ENCODE measurements around the gene FHL1. TPM values are rescaled to one million over a fixed set of nuclear protein-coding genes. Genes with fewer than 3 reads are reported as not detected.

Gene FHL1
- total and polyA plus RNA-seq, 12 donors = 367 to 3,919 (median 2,586) TPM

DNA sequence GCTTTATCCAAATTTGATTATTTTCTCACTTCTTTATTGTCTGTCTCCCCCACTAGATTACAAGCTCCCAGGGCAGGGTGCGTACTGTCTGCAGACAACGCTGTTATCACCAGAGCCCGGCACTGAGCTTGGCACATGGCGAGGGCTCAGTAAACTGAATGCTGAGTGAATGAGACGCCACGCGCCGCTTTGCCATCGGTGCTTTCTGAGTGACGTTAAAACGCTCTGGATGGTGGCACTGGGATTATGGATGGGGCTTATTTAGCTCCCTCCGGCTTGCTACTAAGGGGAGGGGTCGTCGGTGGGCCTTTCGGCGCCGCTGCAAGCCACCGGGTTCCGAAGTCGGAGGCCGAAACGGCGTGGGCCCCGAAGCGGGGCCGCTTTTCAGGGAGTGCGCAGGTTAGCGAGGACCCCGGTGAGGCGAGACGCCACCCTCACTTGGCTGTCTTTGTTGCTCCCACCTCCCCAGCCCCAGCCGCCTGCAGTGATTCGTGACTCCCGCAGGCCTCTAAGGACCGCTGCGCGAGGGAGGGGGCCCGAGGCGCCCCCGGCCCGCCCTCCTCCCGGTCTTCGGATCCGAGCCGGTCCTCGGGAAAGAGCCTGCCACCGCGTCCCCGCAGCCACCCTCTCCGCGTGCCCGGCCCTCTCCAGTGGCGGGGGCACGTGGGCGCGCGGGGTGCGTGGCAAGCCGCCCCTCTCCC lies 569 bp upstream of the FHL1 start:
- peaks cover 0 to 36% (median 0%) of the 10 kb centered on the region in 7 donors for H3K27me3 ChIP-seq
- H3K36me3 ChIP-seq = no peaks in the 10 kb centered on the region
- ATAC-seq (peak in 7 of 8 donors; percentile 27 to 48 (median 41)), DNase-seq (peak; percentile 12 to 26)
- TF ChIP-seq, protein P1, sequence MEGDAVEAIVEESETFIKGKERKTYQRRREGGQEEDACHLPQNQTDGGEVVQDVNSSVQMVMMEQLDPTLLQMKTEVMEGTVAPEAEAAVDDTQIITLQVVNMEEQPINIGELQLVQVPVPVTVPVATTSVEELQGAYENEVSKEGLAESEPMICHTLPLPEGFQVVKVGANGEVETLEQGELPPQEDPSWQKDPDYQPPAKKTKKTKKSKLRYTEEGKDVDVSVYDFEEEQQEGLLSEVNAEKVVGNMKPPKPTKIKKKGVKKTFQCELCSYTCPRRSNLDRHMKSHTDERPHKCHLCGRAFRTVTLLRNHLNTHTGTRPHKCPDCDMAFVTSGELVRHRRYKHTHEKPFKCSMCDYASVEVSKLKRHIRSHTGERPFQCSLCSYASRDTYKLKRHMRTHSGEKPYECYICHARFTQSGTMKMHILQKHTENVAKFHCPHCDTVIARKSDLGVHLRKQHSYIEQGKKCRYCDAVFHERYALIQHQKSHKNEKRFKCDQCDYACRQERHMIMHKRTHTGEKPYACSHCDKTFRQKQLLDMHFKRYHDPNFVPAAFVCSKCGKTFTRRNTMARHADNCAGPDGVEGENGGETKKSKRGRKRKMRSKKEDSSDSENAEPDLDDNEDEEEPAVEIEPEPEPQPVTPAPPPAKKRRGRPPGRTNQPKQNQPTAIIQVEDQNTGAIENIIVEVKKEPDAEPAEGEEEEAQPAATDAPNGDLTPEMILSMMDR (IDR thresholded peaks at IDR 0.05) = no peak
- H3K4me3 ChIP-seq = peak overlapping the region in 9 of 10 donors; percentile 60 to 84 (median 69)
- intact Hi-C loops (cut with DNase I) = loop anchor here in 3 of 10 donors (5.0 kb wide), 2 partner anchors 109 to 114 kb away; no protein-coding TSS in a partner anchor
- 0 to 1% methylated on average over 28 to 56 of the region's 59 CpGs for WGBS, 2 donors
- peaks cover 0 to 9% (median 0%) of the 10 kb centered on the region in 9 donors for H3K4me1 ChIP-seq
- H3K9me3 ChIP-seq = no peaks in the 10 kb centered on the region
- peak overlapping the region; percentile 69 to 96 (median 86) for H3K27ac ChIP-seq

DNA sequence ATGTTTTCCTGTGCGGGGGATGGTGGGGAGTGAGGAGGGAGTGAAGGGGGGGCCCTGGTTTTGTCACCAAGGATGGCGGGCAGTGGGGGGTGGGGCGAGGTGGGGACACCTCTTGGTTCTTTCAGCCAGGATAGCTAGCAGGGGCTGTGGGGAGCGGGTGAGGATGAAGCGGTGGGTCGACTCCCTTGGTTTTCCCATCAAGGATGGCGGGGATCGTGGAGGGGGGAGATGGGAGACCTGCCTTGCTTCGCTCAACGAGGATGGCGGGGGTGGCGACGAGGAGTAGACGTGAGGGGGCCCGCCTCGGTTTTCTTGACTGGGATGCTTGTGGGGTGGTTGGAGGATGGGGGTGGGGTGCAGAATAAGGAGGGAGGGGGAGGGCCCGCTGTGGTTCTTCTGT lies 643 bp downstream of the FHL1 start:
- intact Hi-C loops (cut with DNase I) = loop anchor here in 3 of 10 donors (5.0 kb wide), 2 partner anchors 111 to 116 kb away; no protein-coding TSS in a partner anchor
- Histone ChIP-seq H3K9me3 (no peaks in the 10 kb centered on the region), H3K36me3 (no peaks in the 10 kb centered on the region), H3K27ac (peak overlapping the region; percentile 84 to 96 (median 91)), H3K4me1 (peaks cover 0 to 9% (median 4%) of the 10 kb centered on the region in 9 donors), H3K27me3 (peaks cover 0 to 36% (median 0%) of the 10 kb centered on the region in 7 donors), H3K4me3 (peak overlapping the region; percentile 44 to 84 (median 67))
- 1 to 3% methylated on average over 4 to 17 of the region's 17 CpGs for WGBS, 2 donors
- DNase-seq (peak; percentile 11 to 17), ATAC-seq (peak in 7 of 8 donors; percentile 3 to 44 (median 29))
- TF ChIP-seq, protein P1 (IDR thresholded peaks at IDR 0.05) = no peak

DNA sequence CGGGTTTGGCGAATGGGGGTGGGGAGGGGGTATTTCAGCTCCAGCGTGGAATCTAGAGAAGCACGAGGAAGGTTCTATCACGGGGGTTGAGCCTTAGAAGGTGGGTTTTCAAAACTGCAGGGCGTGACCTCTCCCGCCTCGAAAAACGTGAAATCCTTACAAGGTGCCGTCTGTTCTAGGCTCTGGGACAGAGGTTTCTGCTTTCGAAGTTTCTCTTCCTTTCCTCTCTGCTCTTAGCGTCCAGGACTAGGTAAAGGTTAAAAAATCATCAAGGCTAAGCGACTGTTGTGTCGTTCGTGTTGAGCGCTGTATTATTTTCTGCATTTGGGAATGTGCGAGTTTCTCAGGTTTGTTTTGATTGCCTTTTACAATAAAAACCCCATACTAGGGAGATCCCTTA lies 1.1 kb downstream of the FHL1 start:
- H3K4me3 ChIP-seq = peak overlapping the region; percentile 44 to 84 (median 67)
- no peaks in the 10 kb centered on the region for H3K9me3 ChIP-seq
- 5 to 6% methylated on average over 17 of the region's 17 CpGs for WGBS, 2 donors
- H3K27ac ChIP-seq = peak overlapping the region; percentile 32 to 96 (median 91)
- DNase-seq = no peak
- intact Hi-C loops (cut with DNase I) = loop anchor here in 3 of 10 donors (5.0 kb wide), 2 partner anchors 111 to 116 kb away; no protein-coding TSS in a partner anchor
- H3K36me3 ChIP-seq = no peaks in the 10 kb centered on the region
- peaks cover 0 to 11% (median 8%) of the 10 kb centered on the region in 9 donors for H3K4me1 ChIP-seq
- TF ChIP-seq, protein P1 (IDR thresholded peaks at IDR 0.05) = no peak
- peak in 3 of 8 donors; percentile 4 to 6 (median 4) for ATAC-seq
- H3K27me3 ChIP-seq = peaks cover 0 to 36% (median 0%) of the 10 kb centered on the region in 7 donors

DNA sequence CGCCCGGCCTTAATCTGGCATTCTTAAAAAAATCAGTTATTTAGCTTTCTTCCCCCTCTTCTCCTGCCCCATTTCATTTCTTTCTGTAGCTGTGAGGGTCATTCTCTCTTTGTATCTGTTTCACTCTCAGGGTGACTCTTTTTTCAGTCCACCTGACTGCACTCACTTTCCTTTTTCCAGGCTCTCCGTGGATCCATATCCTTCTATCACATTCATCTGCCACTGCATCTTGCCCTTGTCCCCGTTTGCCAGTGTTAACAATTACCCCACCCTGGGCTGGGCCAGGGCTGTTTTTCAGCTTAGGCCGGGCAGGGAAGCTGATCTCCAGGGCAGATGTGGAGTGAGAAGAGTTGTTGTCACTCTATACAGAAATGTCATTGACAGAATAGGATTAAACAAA lies 7.7 kb downstream of the FHL1 start:
- intact Hi-C loops (cut with DNase I) = no loop called here
- peak overlapping the region in 4 of 10 donors; percentile 15 to 46 (median 30) for H3K27ac ChIP-seq
- no peaks in the 10 kb centered on the region for H3K9me3 ChIP-seq
- 34 to 52% methylated on average over 5 of the region's 5 CpGs for WGBS, 2 donors
- peaks cover 0 to 14% (median 0%) of the 10 kb centered on the region in 7 donors for H3K27me3 ChIP-seq
- TF ChIP-seq, protein P1 (IDR thresholded peaks at IDR 0.05) = no peak
- H3K36me3 ChIP-seq = no peaks in the 10 kb centered on the region
- peaks cover 0 to 72% (median 17%) of the 10 kb centered on the region in 9 donors for H3K4me1 ChIP-seq
- no peak overlapping the region for H3K4me3 ChIP-seq
- ATAC-seq = no peak
- DNase-seq = no peak

All from heart right ventricle (tissue), 16 donors.